HEK293T (cell line): Measurements from ENCODE around the gene OVCA2.

Experiments
- CTCF ChIA-PET: fragments of 350-600 bp; formaldehyde crosslinking; extraction: SDS; loops from one replicate; lab custom pipeline; 2021; ENCODE audit warnings: antibody characterized with exemption, inconsistent platforms; lab: Yijun Ruan, JAX
- POLR2A ChIA-PET: fragments of 350-600 bp; formaldehyde crosslinking; extraction: SDS; loops from one replicate; lab custom pipeline; 2020; ENCODE audit warnings: antibody characterized with exemption, inconsistent platforms; lab: Yijun Ruan, JAX
- DNase-seq: peaks from one replicate; pipeline ENCODE4 v3.0.0; 2012; ENCODE audit warnings: mixed read lengths; ENCODE audit errors: extremely low spot score
- ARNT ChIP-seq: fragments of 450-650 bp; IDR thresholded peaks from 2 replicates; pipeline ENCODE4 v1.6.1; 2017; ENCODE audit warnings: mild to moderate bottlenecking
- BHLHE40 ChIP-seq: fragments of 450-650 bp; IDR thresholded peaks from 2 replicates; pipeline ENCODE4 v1.6.1; 2016; ENCODE audit warnings: mild to moderate bottlenecking, moderate library complexity, borderline replicate concordance
- CTBP1 ChIP-seq: fragments of 450-650 bp; IDR thresholded peaks from 2 replicates; pipeline ENCODE4 v1.6.1; 2016; ENCODE audit warnings: borderline replicate concordance
- FOXA1 ChIP-seq: fragments of 450-650 bp; IDR thresholded peaks from 2 replicates; pipeline ENCODE4 v1.6.1; 2016; ENCODE audit warnings: mild to moderate bottlenecking
- FOXK2 ChIP-seq: fragments of 450-650 bp; IDR thresholded peaks from 2 replicates; pipeline ENCODE4 v1.6.1; 2016; ENCODE audit warnings: mild to moderate bottlenecking
- FOXM1 ChIP-seq: fragments of 450-650 bp; IDR thresholded peaks from 2 replicates; pipeline ENCODE4 v1.6.1; 2017; ENCODE audit warnings: mild to moderate bottlenecking, borderline replicate concordance
- HDGF ChIP-seq: fragments of 450-650 bp; IDR thresholded peaks from 2 replicates; pipeline ENCODE4 v1.6.1; 2017; ENCODE audit warnings: antibody characterized with exemption, borderline replicate concordance
- L3MBTL2 ChIP-seq: fragments of 450-650 bp; conservative IDR thresholded peaks from 2 replicates; pipeline ENCODE4 v1.6.1; 2016; ENCODE audit warnings: mild to moderate bottlenecking
- LEF1 ChIP-seq: fragments of 450-650 bp; IDR thresholded peaks from 2 replicates; pipeline ENCODE4 v1.6.1; 2017; ENCODE audit warnings: mild to moderate bottlenecking, borderline replicate concordance
- NFRKB ChIP-seq: fragments of 450-650 bp; IDR thresholded peaks from 2 replicates; pipeline ENCODE4 v1.6.1; 2016; ENCODE audit warnings: mild to moderate bottlenecking, moderate library complexity
- SP1 ChIP-seq: fragments of 450-650 bp; IDR thresholded peaks from 2 replicates; pipeline ENCODE4 v1.6.1; 2017
- SUZ12 ChIP-seq: fragments of 450-650 bp; IDR thresholded peaks from 2 replicates; pipeline ENCODE4 v1.6.1; 2016; ENCODE audit warnings: mild to moderate bottlenecking
- TARDBP ChIP-seq: fragments of 450-650 bp; IDR thresholded peaks from 2 replicates; pipeline ENCODE4 v1.6.1; 2016
- ZNF384 ChIP-seq: fragments of 450-650 bp; IDR thresholded peaks from 2 replicates; pipeline ENCODE4 v1.6.1; 2016

The OVCA2 gene

DNA sequence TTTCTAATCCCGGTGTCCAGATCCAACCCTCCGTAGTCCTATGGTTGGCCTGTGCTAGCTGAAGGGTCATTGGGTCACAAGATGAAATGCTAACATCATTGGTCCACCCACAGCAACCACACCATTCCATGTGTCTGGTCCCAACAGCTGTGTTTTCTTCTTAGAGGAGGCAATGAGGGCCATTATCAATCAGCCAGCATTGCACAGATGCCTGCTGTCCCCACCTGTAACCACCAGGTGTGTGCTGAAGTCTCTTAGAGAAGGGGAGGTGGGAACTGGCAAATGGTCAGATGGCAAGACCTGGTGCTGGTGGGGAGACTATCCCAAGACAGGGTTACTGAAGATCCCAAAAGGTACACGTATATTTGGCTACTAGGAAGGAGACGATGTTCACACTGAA is 50.4 kb downstream of the OVCA2 start:
- ChIA-PET CTCF (interaction anchor here (0.6 kb wide), 1 partner anchor 82 kb away, joined by 3 read pairs; no protein-coding TSS in a partner anchor), POLR2A (no interaction called here)

More for the DNA sequence above, 50.4 kb downstream of the OVCA2 start:
- no peak for DNase-seq
- TF ChIP-seq SP1 = no peak
- TF ChIP-seq FOXK2 = no peak
- TF ChIP-seq CTBP1 = no peak
- no peak for TF ChIP-seq FOXM1
- TF ChIP-seq HDGF = no peak
- TF ChIP-seq FOXA1 = no peak
- TF ChIP-seq BHLHE40 = no peak
- TF ChIP-seq SUZ12 = no peak
- TF ChIP-seq LEF1 = no peak
- no peak for TF ChIP-seq ARNT
- no peak for TF ChIP-seq ZNF384
- TF ChIP-seq NFRKB = no peak
- TF ChIP-seq TARDBP = no peak
- TF ChIP-seq L3MBTL2 = no peak
